Type B pancreatic cell (in vitro differentiated cells): ENCODE data around the gene ZNF423. TPM values are rescaled to one million over a fixed set of nuclear protein-coding genes. Genes with fewer than 3 reads are reported as not detected.

Experiments used
- DNase-seq: peaks from one replicate; pipeline ENCODE4 v3.0.0; 2021; ENCODE audit warnings: mixed read lengths; ENCODE audit not compliant: unreplicated experiment; ENCODE audit errors: extremely low spot score
- H3K27ac Mint-ChIP-seq: 2 replicates; pipeline ENCODE4 v1.8.0; 2021; ENCODE audit warnings: mild to moderate bottlenecking, mixed read lengths
- H3K27me3 Mint-ChIP-seq: 2 replicates; pipeline ENCODE4 v1.8.0; 2021; ENCODE audit warnings: mixed read lengths
- H3K36me3 Mint-ChIP-seq: 2 replicates; pipeline ENCODE4 v1.8.0; 2021; ENCODE audit warnings: mixed read lengths
- H3K4me1 Mint-ChIP-seq: one replicate; pipeline ENCODE4 v1.8.0; 2021; ENCODE audit warnings: mixed read lengths; ENCODE audit not compliant: unreplicated experiment
- H3K4me3 Mint-ChIP-seq: 2 replicates; pipeline ENCODE4 v1.8.0; 2021; ENCODE audit warnings: mild to moderate bottlenecking, mixed read lengths
- H3K9me3 Mint-ChIP-seq: 2 replicates; pipeline ENCODE4 v1.8.0; 2021; ENCODE audit warnings: mixed read lengths
- total RNA-seq: library from RNA; stranded (reverse); gene quantifications from 2 replicates; pipeline ENCODE4 v1.2.1, GENCODE V29; 2021; ENCODE audit warnings: low replicate concordance
- TF ChIP-seq, protein P1 (sequence below): fragments of 200-600 bp; sonication (generic); conservative IDR thresholded peaks from 2 replicates; pipeline ENCODE4 v1.5.0; 2021; ENCODE audit warnings: antibody characterized with exemption, mild to moderate bottlenecking

The ZNF423 gene
- total RNA-seq, 1 donor from 2014 or later = 72.6 TPM

- H3K9me3 Mint-ChIP-seq = no peaks in the 10 kb centered on the region
- no peak for DNase-seq
- H3K4me3 Mint-ChIP-seq = no peak overlapping the region
Observed at GRCh38 chr16:49695782-49696413, 160.0 kb downstream of the ZNF423 start.

GRCh38 chr16:49693445-49693844 lies 162.5 kb downstream of the ZNF423 start:
- Mint-ChIP-seq H3K4me3 (no peak overlapping the region), H3K4me1 (peaks cover 54% of the 10 kb centered on the region), H3K9me3 (no peaks in the 10 kb centered on the region), H3K36me3 (peaks cover 6% of the 10 kb centered on the region), H3K27ac (no peak overlapping the region), H3K27me3 (no peaks in the 10 kb centered on the region)
- no peak for DNase-seq
- TF ChIP-seq, protein P1, sequence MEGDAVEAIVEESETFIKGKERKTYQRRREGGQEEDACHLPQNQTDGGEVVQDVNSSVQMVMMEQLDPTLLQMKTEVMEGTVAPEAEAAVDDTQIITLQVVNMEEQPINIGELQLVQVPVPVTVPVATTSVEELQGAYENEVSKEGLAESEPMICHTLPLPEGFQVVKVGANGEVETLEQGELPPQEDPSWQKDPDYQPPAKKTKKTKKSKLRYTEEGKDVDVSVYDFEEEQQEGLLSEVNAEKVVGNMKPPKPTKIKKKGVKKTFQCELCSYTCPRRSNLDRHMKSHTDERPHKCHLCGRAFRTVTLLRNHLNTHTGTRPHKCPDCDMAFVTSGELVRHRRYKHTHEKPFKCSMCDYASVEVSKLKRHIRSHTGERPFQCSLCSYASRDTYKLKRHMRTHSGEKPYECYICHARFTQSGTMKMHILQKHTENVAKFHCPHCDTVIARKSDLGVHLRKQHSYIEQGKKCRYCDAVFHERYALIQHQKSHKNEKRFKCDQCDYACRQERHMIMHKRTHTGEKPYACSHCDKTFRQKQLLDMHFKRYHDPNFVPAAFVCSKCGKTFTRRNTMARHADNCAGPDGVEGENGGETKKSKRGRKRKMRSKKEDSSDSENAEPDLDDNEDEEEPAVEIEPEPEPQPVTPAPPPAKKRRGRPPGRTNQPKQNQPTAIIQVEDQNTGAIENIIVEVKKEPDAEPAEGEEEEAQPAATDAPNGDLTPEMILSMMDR = no peak

More at GRCh38 chr16:49695782-49696413, 160.0 kb downstream of the ZNF423 start:
- TF ChIP-seq, protein P1 = no peak
- Mint-ChIP-seq H3K27ac (peak overlapping the region; percentile 22), H3K27me3 (no peaks in the 10 kb centered on the region), H3K4me1 (peaks cover 65% of the 10 kb centered on the region), H3K36me3 (peaks cover 4% of the 10 kb centered on the region)

DNA sequence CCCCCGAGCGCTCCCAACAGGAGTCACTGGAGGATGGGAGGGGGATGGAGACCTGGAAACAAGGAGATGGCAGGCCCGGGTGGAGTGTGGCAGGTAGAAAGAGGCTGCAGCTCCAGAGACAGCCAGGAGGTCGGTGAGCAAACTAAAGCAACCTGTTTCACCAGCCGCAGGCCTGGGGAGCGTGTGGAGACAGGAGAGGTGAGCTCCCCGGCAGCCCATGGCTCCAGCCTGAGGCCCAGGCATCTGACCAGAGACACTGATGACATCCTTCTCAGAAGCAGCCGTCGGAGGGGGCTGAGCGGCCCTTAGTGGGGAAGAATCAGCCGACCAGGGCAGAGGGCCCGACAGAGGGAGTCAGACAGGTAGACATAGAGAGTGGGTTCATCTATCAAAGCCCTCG lies 165.1 kb downstream of the ZNF423 start:
- Mint-ChIP-seq H3K27ac (no peak overlapping the region), H3K27me3 (no peaks in the 10 kb centered on the region), H3K4me1 (peaks cover 54% of the 10 kb centered on the region), H3K36me3 (peaks cover 10% of the 10 kb centered on the region), H3K9me3 (no peaks in the 10 kb centered on the region), H3K4me3 (no peak overlapping the region)
- DNase-seq = no peak
- TF ChIP-seq, protein P1 = no peak

DNA sequence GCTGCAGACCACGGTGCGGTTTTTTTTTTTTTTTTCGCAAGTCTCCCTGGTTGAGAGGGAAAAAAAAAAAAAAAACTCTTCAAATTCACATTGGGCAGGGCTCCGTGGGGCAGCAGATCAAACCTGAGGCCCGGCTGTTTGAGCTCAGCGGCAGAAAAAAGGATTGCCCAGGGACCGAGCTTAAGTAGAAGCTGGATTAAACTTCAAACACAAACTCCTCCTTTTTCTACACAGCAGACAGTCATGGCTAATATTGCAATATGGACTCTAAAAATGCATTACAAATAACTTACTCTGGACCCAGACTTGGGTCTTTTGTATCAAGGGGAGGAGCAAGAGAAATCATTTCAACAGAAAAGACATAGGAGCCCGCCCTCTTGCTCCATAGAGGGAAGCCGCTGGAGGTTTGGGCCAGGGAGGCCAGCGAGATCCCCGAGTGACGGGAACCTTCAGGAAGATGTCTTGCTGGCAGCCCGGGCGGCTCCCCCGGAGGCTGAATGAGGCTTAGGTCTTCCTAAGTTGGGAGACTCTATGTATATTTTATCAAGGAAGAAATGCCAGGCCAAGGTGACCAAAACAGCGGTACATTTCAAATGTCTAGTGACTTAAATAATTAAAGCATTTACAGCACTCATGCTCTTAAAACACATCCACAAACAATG lies 167.7 kb downstream of the ZNF423 start:
- H3K27me3 Mint-ChIP-seq = no peaks in the 10 kb centered on the region
- H3K36me3 Mint-ChIP-seq = peaks cover 10% of the 10 kb centered on the region
- H3K27ac Mint-ChIP-seq = no peak overlapping the region
- TF ChIP-seq, protein P1 = no peak
- DNase-seq = no peak
- H3K9me3 Mint-ChIP-seq = no peaks in the 10 kb centered on the region
- H3K4me1 Mint-ChIP-seq = peaks cover 45% of the 10 kb centered on the region
- H3K4me3 Mint-ChIP-seq = no peak overlapping the region

- peaks cover 45% of the 10 kb centered on the region for H3K4me1 Mint-ChIP-seq
- H3K27me3 Mint-ChIP-seq = no peaks in the 10 kb centered on the region
- TF ChIP-seq, protein P1 = no peak
- no peak overlapping the region for H3K27ac Mint-ChIP-seq
- H3K36me3 Mint-ChIP-seq = peaks cover 10% of the 10 kb centered on the region
- H3K9me3 Mint-ChIP-seq = no peaks in the 10 kb centered on the region
- no peak overlapping the region for H3K4me3 Mint-ChIP-seq
- no peak for DNase-seq
Observed at GRCh38 chr16:49687476-49688002, 168.4 kb downstream of the ZNF423 start.
